ENCODE measurements around the gene CCDC88C.

Gene CCDC88C

GRCh38 chr14:91424813-91425530, 7.4 kb upstream of the CCDC88C start:
- no peak overlapping the region for H3K4me3 ChIP-seq (replicated peaks in 1 of 2; ENCODE audit: low read depth in 2 of 2, low read length in 2 of 2)
- no peak for TF ChIP-seq CTCF (IDR thresholded peaks at IDR 0.05; ENCODE audit: low read depth, low read length)
- DNase-seq (ENCODE audit: low read depth in 2 of 2): no peak

GRCh38 chr14:91420686-91421085, 3.1 kb upstream of the CCDC88C start:
- DNase-seq (ENCODE audit: low read depth in 2 of 2): no peak
- no peak for TF ChIP-seq CTCF (IDR thresholded peaks at IDR 0.05; ENCODE audit: low read depth, low read length)
- no peak overlapping the region for H3K4me3 ChIP-seq (replicated peaks in 1 of 2; ENCODE audit: low read depth in 2 of 2, low read length in 2 of 2)

- no peak for TF ChIP-seq CTCF (IDR thresholded peaks at IDR 0.05; ENCODE audit: low read depth, low read length)
- DNase-seq (ENCODE audit: low read depth in 2 of 2): no peak
- H3K4me3 ChIP-seq (replicated peaks in 1 of 2; ENCODE audit: low read depth in 2 of 2, low read length in 2 of 2): no peak overlapping the region
Observed at GRCh38 chr14:91419451-91419850, 1.8 kb upstream of the CCDC88C start.

GRCh38 chr14:91419044-91419397, 1.4 kb upstream of the CCDC88C start:
- no peak for DNase-seq (ENCODE audit: low read depth in 2 of 2)
- TF ChIP-seq CTCF (IDR thresholded peaks at IDR 0.05; ENCODE audit: low read depth, low read length): no peak
- no peak overlapping the region for H3K4me3 ChIP-seq (replicated peaks in 1 of 2; ENCODE audit: low read depth in 2 of 2, low read length in 2 of 2)

GRCh38 chr14:91418387-91419043, 895 bp upstream of the CCDC88C start:
- peak; percentile 97 for TF ChIP-seq CTCF (IDR thresholded peaks at IDR 0.05; ENCODE audit: low read depth, low read length)

GRCh38 chr14:91417983-91418386, 365 bp upstream of the CCDC88C start:
- TF ChIP-seq CTCF (IDR thresholded peaks at IDR 0.05; ENCODE audit: low read depth, low read length): no peak
- DNase-seq (ENCODE audit: low read depth in 2 of 2): no peak
- H3K4me3 ChIP-seq (replicated peaks in 1 of 2; ENCODE audit: low read depth in 2 of 2, low read length in 2 of 2): peak overlapping the region; percentile 17 to 26

More at GRCh38 chr14:91418387-91419043, 895 bp upstream of the CCDC88C start:
- H3K4me3 ChIP-seq (replicated peaks in 1 of 2; ENCODE audit: low read depth in 2 of 2, low read length in 2 of 2): peak overlapping the region; percentile 17 to 26
- peak; percentile 43 to 50 for DNase-seq (ENCODE audit: low read depth in 2 of 2)

Data from cardiac fibroblast (primary cell).